Neuronal stem cell (in vitro differentiated cells): ENCODE results near the gene ATOX1.
A peak's percentile ranks its signal among the peaks of the same experiment; 100 is the strongest.

ENCODE experiments used
- DNase-seq: peaks from one replicate; pipeline ENCODE4 v3.0.0-alpha.2; 2013; ENCODE audit warnings: low spot score
- H2AFZ ChIP-seq: one replicate; pipeline ENCODE4 v1.6.1; 2013; ENCODE audit warnings: mild to moderate bottlenecking, low read length, inconsistent platforms
- H2AK5ac ChIP-seq: 2 replicates; pipeline ENCODE4 v1.6.1; 2013; ENCODE audit warnings: low read depth, mild to moderate bottlenecking, inconsistent platforms, low read length, moderate library complexity, mixed read lengths
- H2BK120ac ChIP-seq: 2 replicates; pipeline ENCODE4 v1.6.1; 2013; ENCODE audit warnings: low read depth, mild to moderate bottlenecking, inconsistent platforms, low read length, moderate library complexity, mixed read lengths
- H2BK12ac ChIP-seq: one replicate; pipeline ENCODE4 v1.6.1; 2013; ENCODE audit warnings: low read length, inconsistent platforms
- H2BK15ac ChIP-seq: 2 replicates; pipeline ENCODE4 v1.6.1; 2013; ENCODE audit warnings: mild to moderate bottlenecking, low read length, inconsistent platforms, mixed read lengths
- H2BK5ac ChIP-seq: one replicate; pipeline ENCODE4 v1.6.1; 2013; ENCODE audit warnings: inconsistent platforms, mild to moderate bottlenecking, low read length, moderate library complexity
- H3K14ac ChIP-seq: one replicate; pipeline ENCODE4 v1.6.1; 2013; ENCODE audit warnings: low read length, inconsistent platforms
- H3K18ac ChIP-seq: 2 replicates; pipeline ENCODE4 v1.6.1; 2013; ENCODE audit warnings: low read length, inconsistent platforms
- H3K23ac ChIP-seq: 2 replicates; pipeline ENCODE4 v1.6.1; 2013; ENCODE audit warnings: low read depth, mild to moderate bottlenecking, mixed read lengths, low read length, inconsistent platforms; ENCODE audit not compliant: poor library complexity
- H3K27ac ChIP-seq: replicated peaks from 3 replicates; pipeline ENCODE4 v1.5.1; 2013; ENCODE audit warnings: low read length, inconsistent platforms
- H3K27me3 ChIP-seq, 3 experiments: 2 replicates each; pipeline ENCODE4 v1.6.1; 2013; ENCODE audit warnings: low read length in 3 of 3, mild to moderate bottlenecking in 2 of 3, inconsistent platforms in 1 of 3, low read depth in 1 of 3, mixed read lengths in 1 of 3, moderate library complexity in 1 of 3; ENCODE audit not compliant: control insufficient read depth in 3 of 3, insufficient read depth in 3 of 3
- H3K36me3 ChIP-seq, 2 donors: replicated peaks in 1 of 2; 2 replicates each; pipeline ENCODE4 v1.6.1; 2013; ENCODE audit warnings: low read length in 2 of 2; ENCODE audit not compliant: control insufficient read depth in 2 of 2, insufficient read depth in 2 of 2
- H3K4ac ChIP-seq: 2 replicates; pipeline ENCODE4 v1.6.1; 2013; ENCODE audit warnings: inconsistent platforms, mild to moderate bottlenecking, low read length, moderate library complexity
- H3K4me1 ChIP-seq, 2 donors: 1 replicate in 1 of 2; 2 replicates in 1 of 2; pipeline ENCODE4 v1.6.1; 2013; ENCODE audit warnings: low read length in 2 of 2, low read depth in 1 of 2; ENCODE audit not compliant: control insufficient read depth in 2 of 2, insufficient read depth in 1 of 2
- H3K4me2 ChIP-seq: one replicate; pipeline ENCODE4 v1.6.1; 2013; ENCODE audit warnings: mild to moderate bottlenecking, low read length, inconsistent platforms; ENCODE audit not compliant: insufficient read depth, poor library complexity, severe bottlenecking
- H3K4me3 ChIP-seq, 2 donors: 2 replicates each; pipeline ENCODE4 v1.5.1; 2013; ENCODE audit warnings: low read length in 2 of 2, mild to moderate bottlenecking in 2 of 2, inconsistent platforms in 1 of 2, moderate library complexity in 1 of 2
- H3K79me1 ChIP-seq: one replicate; pipeline ENCODE4 v1.6.1; 2013; ENCODE audit warnings: low read depth, mild to moderate bottlenecking, inconsistent platforms, low read length, moderate library complexity
- H3K9ac ChIP-seq: one replicate; pipeline ENCODE4 v1.6.1; 2013; ENCODE audit warnings: mild to moderate bottlenecking, low read depth, low read length, inconsistent platforms; ENCODE audit not compliant: poor library complexity
- H3K9me3 ChIP-seq, 2 donors: replicated peaks in 1 of 2; 2 replicates each; pipeline versions ENCODE3 to v1.6.1; 2013; ENCODE audit warnings: low read length in 2 of 2, mild to moderate bottlenecking in 2 of 2, inconsistent platforms in 1 of 2, low read depth in 1 of 2, mixed read lengths in 1 of 2, moderate library complexity in 1 of 2; ENCODE audit not compliant: control insufficient read depth in 2 of 2, insufficient read depth in 1 of 2
- H4K8ac ChIP-seq: one replicate; pipeline ENCODE4 v1.6.1; 2013; ENCODE audit warnings: low read depth, mild to moderate bottlenecking, inconsistent platforms, low read length, moderate library complexity
- H4K91ac ChIP-seq: one replicate; pipeline ENCODE4 v1.6.1; 2013; ENCODE audit warnings: low read length, low read depth, mild to moderate bottlenecking, inconsistent platforms; ENCODE audit not compliant: poor library complexity
- WGBS, 2 donors: extraction: QIAGEN DNeasy Blood & Tissue Kit; methylation state at CpG; one replicate each; pipeline ENCODE4 v1.1.7; 2013; ENCODE audit warnings: missing lambda C conversion rate in 2 of 2, mixed read lengths in 1 of 2; ENCODE audit not compliant: insufficient read length in 2 of 2, insufficient replicate concordance in 1 of 2; ENCODE audit errors: extremely low coverage in 2 of 2; 5-methylcytosine and 5-hydroxymethylcytosine counted together

Gene ATOX1

GRCh38 chr5:151706906-151707305 is 51.5 kb downstream of the ATOX1 start:
- Histone ChIP-seq H3K23ac (no peak overlapping the region), H2AK5ac (no peak overlapping the region), H3K79me1 (no peaks in the 10 kb centered on the region), H4K8ac (no peak overlapping the region), H3K4me3 (no peak overlapping the region), H3K27me3 (no peaks in the 10 kb centered on the region), H2BK120ac (no peak overlapping the region), H2BK15ac (no peak overlapping the region), H2AFZ (no peak overlapping the region), H3K9ac (no peak overlapping the region), H3K4me2 (no peak overlapping the region), H3K27ac (no peak overlapping the region), H3K9me3 (no peaks in the 10 kb centered on the region), H3K14ac (no peak overlapping the region), H2BK12ac (no peak overlapping the region), H2BK5ac (no peak overlapping the region), H3K18ac (no peak overlapping the region), H3K36me3 (no peaks in the 10 kb centered on the region), H4K91ac (no peak overlapping the region), H3K4me1 (peaks cover 2 to 8% of the 10 kb centered on the region in 2 donors), H3K4ac (no peak overlapping the region)
- DNase-seq: no peak

GRCh38 chr5:151703780-151704179 is 54.7 kb downstream of the ATOX1 start:
- Histone ChIP-seq H3K9ac (no peak overlapping the region), H2BK120ac (no peak overlapping the region), H3K27ac (no peak overlapping the region), H2BK12ac (no peak overlapping the region), H2AK5ac (no peak overlapping the region), H3K4me3 (no peak overlapping the region), H3K4me2 (no peak overlapping the region), H3K4me1 (peaks cover 10 to 22% of the 10 kb centered on the region in 2 donors), H3K27me3 (no peaks in the 10 kb centered on the region), H3K23ac (no peak overlapping the region), H3K18ac (no peak overlapping the region), H4K91ac (no peak overlapping the region), H3K9me3 (no peaks in the 10 kb centered on the region), H4K8ac (no peak overlapping the region), H3K36me3 (no peaks in the 10 kb centered on the region), H2BK5ac (no peak overlapping the region), H2AFZ (peak overlapping the region; percentile 33), H3K14ac (no peak overlapping the region), H2BK15ac (no peak overlapping the region), H3K4ac (no peak overlapping the region), H3K79me1 (no peaks in the 10 kb centered on the region)
- no peak for DNase-seq
- WGBS, 2 donors: no CpG with 5 or more reads among the region's 1 CpG

GRCh38 chr5:151703227-151703626 is 55.2 kb downstream of the ATOX1 start:
- H3K27me3 ChIP-seq: no peaks in the 10 kb centered on the region
- H2AFZ ChIP-seq: peak overlapping the region; percentile 38
- no peak overlapping the region for H3K9ac ChIP-seq
- no peak overlapping the region for H3K4ac ChIP-seq
- no peak overlapping the region for H2BK12ac ChIP-seq
- no peak overlapping the region for H4K91ac ChIP-seq
- H2AK5ac ChIP-seq: no peak overlapping the region
- no peak overlapping the region for H3K4me3 ChIP-seq
- H4K8ac ChIP-seq: no peak overlapping the region
- no peak overlapping the region for H3K18ac ChIP-seq
- no CpG with 5 or more reads among the region's 1 CpG for WGBS, 2 donors
- H3K4me2 ChIP-seq: no peak overlapping the region
- no peaks in the 10 kb centered on the region for H3K36me3 ChIP-seq
- no peak for DNase-seq
- no peak overlapping the region for H2BK5ac ChIP-seq
- H2BK15ac ChIP-seq: no peak overlapping the region
- no peaks in the 10 kb centered on the region for H3K9me3 ChIP-seq
- no peak overlapping the region for H2BK120ac ChIP-seq
- H3K14ac ChIP-seq: no peak overlapping the region
- no peak overlapping the region for H3K27ac ChIP-seq
- H3K4me1 ChIP-seq: peaks cover 11 to 22% of the 10 kb centered on the region in 2 donors
- no peaks in the 10 kb centered on the region for H3K79me1 ChIP-seq
- no peak overlapping the region for H3K23ac ChIP-seq

GRCh38 chr5:151700820-151701219 is 57.6 kb downstream of the ATOX1 start:
- Histone ChIP-seq H3K23ac (no peak overlapping the region), H3K9ac (no peak overlapping the region), H4K8ac (no peak overlapping the region), H3K27ac (no peak overlapping the region), H2AFZ (peak overlapping the region; percentile 46), H3K27me3 (no peaks in the 10 kb centered on the region), H3K9me3 (no peaks in the 10 kb centered on the region), H2BK15ac (no peak overlapping the region), H3K14ac (no peak overlapping the region), H2BK5ac (no peak overlapping the region), H3K4me1 (peaks cover 20 to 30% of the 10 kb centered on the region in 2 donors), H3K4me3 (no peak overlapping the region), H3K18ac (no peak overlapping the region), H4K91ac (no peak overlapping the region), H2AK5ac (no peak overlapping the region), H2BK12ac (no peak overlapping the region), H2BK120ac (no peak overlapping the region), H3K4me2 (no peak overlapping the region), H3K36me3 (no peaks in the 10 kb centered on the region), H3K4ac (no peak overlapping the region), H3K79me1 (no peaks in the 10 kb centered on the region)
- no peak for DNase-seq
